Lung (tissue), 12 donors: ENCODE measurements around the gene SLC9A7. TPM values are rescaled to one million over a fixed set of nuclear protein-coding genes. Genes with fewer than 3 reads are reported as not detected.

Source experiments
- ATAC-seq: fragments of 200-7000 bp; cut with Tn5 transposase; one replicate; pipeline ENCODE4 v1.9.1; 2020; ENCODE audit warnings: moderate number of reproducible peaks; ENCODE audit not compliant: insufficient read depth, low FRiP score
- DNase-seq, 3 donors: peaks; one replicate each; pipeline ENCODE4 v3.0.0-alpha.2; 2013 to 2017
- H3K27ac ChIP-seq, 2 donors: one replicate each; pipeline ENCODE4 v1.5.1; 2013; ENCODE audit warnings: mild to moderate bottlenecking in 2 of 2, moderate library complexity in 2 of 2, control low read depth in 1 of 2, inconsistent platforms in 1 of 2, low read depth in 1 of 2, low read length in 1 of 2
- H3K27me3 ChIP-seq, 3 donors: one replicate each; pipeline ENCODE4 v1.5.1; 2013; ENCODE audit warnings: low read length in 2 of 3; ENCODE audit not compliant: control insufficient read depth in 3 of 3, insufficient read depth in 3 of 3
- H3K36me3 ChIP-seq, 4 donors: one replicate each; pipeline ENCODE4 v1.5.1; 2013; ENCODE audit warnings: low read length in 4 of 4, mild to moderate bottlenecking in 1 of 4, moderate library complexity in 1 of 4; ENCODE audit not compliant: control insufficient read depth in 4 of 4, insufficient read depth in 4 of 4
- H3K4me1 ChIP-seq, 5 donors: one replicate each; pipeline ENCODE4 v1.5.1; 2013; ENCODE audit warnings: low read length in 5 of 5, mild to moderate bottlenecking in 2 of 5, moderate library complexity in 1 of 5; ENCODE audit not compliant: control insufficient read depth in 5 of 5, insufficient read depth in 5 of 5
- H3K4me3 ChIP-seq: one replicate; pipeline ENCODE4 v1.5.1; 2013; ENCODE audit warnings: mild to moderate bottlenecking, control low read depth, moderate library complexity
- H3K9ac ChIP-seq, 2 donors: one replicate each; pipeline ENCODE4 v1.5.1; 2013; ENCODE audit warnings: low read length in 2 of 2, control low read depth in 1 of 2; ENCODE audit not compliant: insufficient read depth in 1 of 2
- H3K9me3 ChIP-seq, 4 donors: one replicate each; pipeline ENCODE4 v1.5.1; 2013; ENCODE audit warnings: low read length in 3 of 4, mild to moderate bottlenecking in 1 of 4, moderate library complexity in 1 of 4; ENCODE audit not compliant: control insufficient read depth in 4 of 4, insufficient read depth in 3 of 4
- WGBS, 2 donors: extraction: QIAGEN DNeasy Blood & Tissue Kit; methylation state at CpG; one replicate each; pipeline ENCODE4 v1.1.7; 2013; 5-methylcytosine and 5-hydroxymethylcytosine counted together
- polyA plus RNA-seq, 2 donors: library from polyadenylated mRNA; stranded (reverse); fragments of 200-250 nt; gene quantifications; one replicate each; pipeline ENCODE4 v1.2.1, GENCODE V29; 2013
- total RNA-seq, 2 donors: library from RNA; depleted of rRNA in 1 of 2; stranded (reverse); fragments of >200 nt in 1 of 2; gene quantifications; one replicate each; pipeline ENCODE4 v1.2.1, GENCODE V29; 2014 to 2021
- TF ChIP-seq, protein P1 (sequence below): IDR thresholded peaks from 2 replicates; pipeline ENCODE4 v1.5.1; 2012; ENCODE audit warnings: mild to moderate bottlenecking; ENCODE audit errors: control extremely low read depth, extremely low read depth
- donor health status: control.
- donor health status: control.
- donor health status: Bipolar disorder and iron deficiency.
- donor health status: healthy.
- donor health status: DM: yes; HTN: yes; CAD: no.

SLC9A7 gene
- total and polyA plus RNA-seq, 4 donors, result 1.2 to 6.9 (median 3.6) TPM

DNA sequence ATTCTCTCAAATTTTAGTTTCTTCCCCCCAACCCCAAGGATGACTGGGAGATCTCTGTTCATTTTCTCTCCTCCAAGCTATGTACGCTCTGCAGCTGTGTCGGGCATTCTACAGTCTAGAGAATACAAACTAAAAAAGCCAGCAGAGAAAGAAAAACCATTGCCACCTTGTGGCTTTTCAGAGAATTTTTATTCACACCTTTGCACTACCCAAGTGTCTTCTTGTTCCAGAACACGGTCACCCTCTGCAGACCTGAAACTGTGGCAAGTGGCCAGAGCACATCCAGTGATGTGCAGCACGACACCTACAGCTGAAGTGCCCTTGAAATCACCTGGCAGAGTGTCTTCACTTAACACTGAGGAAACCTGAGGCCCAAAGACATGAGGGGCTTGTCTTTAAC lies 116.8 kb downstream of the SLC9A7 start:
- H3K9ac ChIP-seq, result no peak overlapping the region
- peak in 2 of 3 donors; percentile 58 to 60 for DNase-seq
- WGBS, 2 donors, result 44 to 49% methylated on average over 4 of the region's 4 CpGs

GRCh38 chrX:46637938-46638337 lies 121.0 kb downstream of the SLC9A7 start:
- 50 to 77% methylated on average over 2 of the region's 2 CpGs for WGBS, 2 donors
- TF ChIP-seq, protein P1, sequence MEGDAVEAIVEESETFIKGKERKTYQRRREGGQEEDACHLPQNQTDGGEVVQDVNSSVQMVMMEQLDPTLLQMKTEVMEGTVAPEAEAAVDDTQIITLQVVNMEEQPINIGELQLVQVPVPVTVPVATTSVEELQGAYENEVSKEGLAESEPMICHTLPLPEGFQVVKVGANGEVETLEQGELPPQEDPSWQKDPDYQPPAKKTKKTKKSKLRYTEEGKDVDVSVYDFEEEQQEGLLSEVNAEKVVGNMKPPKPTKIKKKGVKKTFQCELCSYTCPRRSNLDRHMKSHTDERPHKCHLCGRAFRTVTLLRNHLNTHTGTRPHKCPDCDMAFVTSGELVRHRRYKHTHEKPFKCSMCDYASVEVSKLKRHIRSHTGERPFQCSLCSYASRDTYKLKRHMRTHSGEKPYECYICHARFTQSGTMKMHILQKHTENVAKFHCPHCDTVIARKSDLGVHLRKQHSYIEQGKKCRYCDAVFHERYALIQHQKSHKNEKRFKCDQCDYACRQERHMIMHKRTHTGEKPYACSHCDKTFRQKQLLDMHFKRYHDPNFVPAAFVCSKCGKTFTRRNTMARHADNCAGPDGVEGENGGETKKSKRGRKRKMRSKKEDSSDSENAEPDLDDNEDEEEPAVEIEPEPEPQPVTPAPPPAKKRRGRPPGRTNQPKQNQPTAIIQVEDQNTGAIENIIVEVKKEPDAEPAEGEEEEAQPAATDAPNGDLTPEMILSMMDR, result no peak
- ATAC-seq, result no peak

More for the DNA sequence above, 116.8 kb downstream of the SLC9A7 start:
- Histone ChIP-seq H3K9me3 (no peaks in the 10 kb centered on the region), H3K27ac (no peak overlapping the region), H3K4me1 (peaks cover 0 to 2% (median 0%) of the 10 kb centered on the region in 5 donors), H3K27me3 (peaks cover 0 to 8% (median 3%) of the 10 kb centered on the region in 3 donors), H3K4me3 (no peak overlapping the region), H3K36me3 (no peaks in the 10 kb centered on the region)
- no peak for ATAC-seq
- TF ChIP-seq, protein P1, result no peak

DNA sequence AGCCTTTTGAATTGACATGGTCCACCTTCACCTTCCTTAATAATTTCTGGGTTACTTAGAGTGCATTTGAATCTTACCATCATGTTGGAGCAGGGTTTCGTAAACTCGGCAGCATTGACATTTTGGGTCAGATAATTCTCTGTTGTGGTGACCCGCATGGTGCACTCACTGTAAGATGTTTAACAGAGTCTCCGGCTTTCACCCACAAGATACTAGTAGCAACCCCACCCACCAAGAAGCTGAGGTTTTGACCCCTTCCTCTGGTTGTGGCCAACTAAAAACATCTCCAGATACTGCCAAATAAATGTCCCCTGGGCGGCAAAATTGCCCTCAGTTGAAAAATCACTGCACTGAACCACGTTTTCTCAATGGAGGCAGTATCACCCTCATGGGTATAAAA lies 122.7 kb downstream of the SLC9A7 start:
- Histone ChIP-seq H3K9ac (no peak overlapping the region), H3K9me3 (no peaks in the 10 kb centered on the region)
- WGBS, 2 donors, result 82 to 93% methylated on average over 6 of the region's 6 CpGs

More at GRCh38 chrX:46637938-46638337, 121.0 kb downstream of the SLC9A7 start:
- Histone ChIP-seq H3K27ac (no peak overlapping the region), H3K36me3 (no peaks in the 10 kb centered on the region), H3K27me3 (peaks cover 3 to 8% (median 5%) of the 10 kb centered on the region in 3 donors), H3K9me3 (no peaks in the 10 kb centered on the region), H3K9ac (no peak overlapping the region), H3K4me1 (peaks cover 0 to 2% (median 1%) of the 10 kb centered on the region in 5 donors), H3K4me3 (no peak overlapping the region)
- no peak for DNase-seq

More for the DNA sequence above, 122.7 kb downstream of the SLC9A7 start:
- TF ChIP-seq, protein P1, result no peak
- no peak overlapping the region for H3K27ac ChIP-seq
- DNase-seq, result no peak
- no peak overlapping the region for H3K4me3 ChIP-seq
- H3K4me1 ChIP-seq, result peaks cover 0 to 6% (median 1%) of the 10 kb centered on the region in 5 donors
- H3K36me3 ChIP-seq, result no peaks in the 10 kb centered on the region
- peaks cover 3 to 8% (median 5%) of the 10 kb centered on the region in 3 donors for H3K27me3 ChIP-seq
- ATAC-seq, result no peak
